Adrenal gland (tissue), 5 donors: ENCODE measurements around the gene CDC42.

Experiments
- CTCF ChIP-seq, 6 experiments: fragments of 450-650 bp in 4 of 6; fragments of 200-600 bp in 2 of 6; sonication (generic) in 1 of 6; IDR thresholded peaks; 1 replicate in 5 of 6; 2 replicates in 1 of 6; pipeline versions ENCODE4 v1.5.1 to v1.8.0; 2016 to 2021; ENCODE audit warnings: antibody characterized with exemption in 6 of 6, mild to moderate bottlenecking in 2 of 6, moderate library complexity in 1 of 6
- POLR2A ChIP-seq, 2 donors: fragments of 450-650 bp; IDR thresholded peaks; one replicate each; pipeline ENCODE4 v1.6.1; 2017; ENCODE audit warnings: antibody characterized with exemption in 2 of 2, mild to moderate bottlenecking in 2 of 2, moderate library complexity in 1 of 2
- donor health status: DM: no; HTN: no; CAD: no.

GRCh38 chr1:22044690-22045420, 7.7 kb upstream of the CDC42 start:
- TF ChIP-seq CTCF (IDR thresholded peaks at IDR 0.05) (no peak), POLR2A (IDR thresholded peaks at IDR 0.05) (no peak)
